Measurements from ENCODE around the gene TMEM167B. TPM values are rescaled to one million over a fixed set of nuclear protein-coding genes. Genes with fewer than 3 reads are reported as not detected.

The TMEM167B gene
- total RNA-seq, 1 donor from 2014 or later = 22.1 TPM

- Histone ChIP-seq H3K27me3 (peaks cover 92% of the 10 kb centered on the region), H3K9ac (no peak overlapping the region)
These were observed 22.2 kb downstream of the TMEM167B start for GRCh38 chr1:109112652-109113285.

GRCh38 chr1:109113590-109114341 lies 23.2 kb downstream of the TMEM167B start, which contains the start of gene ELAPOR1:
Gene ELAPOR1, plus strand, starts transcription at chr1:109114115. Its CDS starts 69 bp downstream, at chr1:109114184.
- Histone ChIP-seq H3K36me3 (no peaks in the 10 kb centered on the region), H3K79me2 (ENCODE audit: low read depth) (no peaks in the 10 kb centered on the region), H3K27ac (no peak within 1 kb of the TSS), H3F3A (ENCODE audit: low read depth) (peaks cover 28% of the 10 kb centered on the region), H3K4me3 (peak within 1 kb of the TSS; percentile 51), H3K27me3 (peaks cover 88% of the 10 kb centered on the region), H3K9ac (no peak within 1 kb of the TSS), H3K9me3 (ENCODE audit: low read depth) (no peaks in the 10 kb centered on the region), H4K20me1 (ENCODE audit: low read depth) (no peaks in the 10 kb centered on the region), H3K4me1 (peaks cover 4% of the 10 kb centered on the region), H2AFZ (replicated peaks) (peak within 1 kb of the TSS; percentile 97), H3K4me2 (peak within 1 kb of the TSS; percentile 96)
- Mint-ChIP-seq H3K4me1 (peaks cover 22% of the 10 kb centered on the region), H3K4me3 (peak within 1 kb of the TSS; percentile 83), H3K36me3 (no peaks in the 10 kb centered on the region), H3K27me3 (ENCODE audit: insufficient read depth, low read depth) (peaks cover 38% of the 10 kb centered on the region), H3K9me3 (no peaks in the 10 kb centered on the region), H3K27ac (no peak within 1 kb of the TSS)
- DNase-seq (ENCODE audit: low spot score) = peak; percentile 71
- TF ChIP-seq, protein P1, sequence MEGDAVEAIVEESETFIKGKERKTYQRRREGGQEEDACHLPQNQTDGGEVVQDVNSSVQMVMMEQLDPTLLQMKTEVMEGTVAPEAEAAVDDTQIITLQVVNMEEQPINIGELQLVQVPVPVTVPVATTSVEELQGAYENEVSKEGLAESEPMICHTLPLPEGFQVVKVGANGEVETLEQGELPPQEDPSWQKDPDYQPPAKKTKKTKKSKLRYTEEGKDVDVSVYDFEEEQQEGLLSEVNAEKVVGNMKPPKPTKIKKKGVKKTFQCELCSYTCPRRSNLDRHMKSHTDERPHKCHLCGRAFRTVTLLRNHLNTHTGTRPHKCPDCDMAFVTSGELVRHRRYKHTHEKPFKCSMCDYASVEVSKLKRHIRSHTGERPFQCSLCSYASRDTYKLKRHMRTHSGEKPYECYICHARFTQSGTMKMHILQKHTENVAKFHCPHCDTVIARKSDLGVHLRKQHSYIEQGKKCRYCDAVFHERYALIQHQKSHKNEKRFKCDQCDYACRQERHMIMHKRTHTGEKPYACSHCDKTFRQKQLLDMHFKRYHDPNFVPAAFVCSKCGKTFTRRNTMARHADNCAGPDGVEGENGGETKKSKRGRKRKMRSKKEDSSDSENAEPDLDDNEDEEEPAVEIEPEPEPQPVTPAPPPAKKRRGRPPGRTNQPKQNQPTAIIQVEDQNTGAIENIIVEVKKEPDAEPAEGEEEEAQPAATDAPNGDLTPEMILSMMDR (IDR thresholded peaks at IDR 0.05) = no peak
- TF ChIP-seq EZH2 (IDR thresholded peaks at IDR 0.05) (peak; percentile 73), EZH2phosphoT487 (IDR thresholded peaks at IDR 0.05) (peak; percentile 1)

More at GRCh38 chr1:109112652-109113285, 22.2 kb downstream of the TMEM167B start:
- Histone ChIP-seq H3K4me1 (peaks cover 4% of the 10 kb centered on the region), H3K9me3 (ENCODE audit: low read depth) (no peaks in the 10 kb centered on the region), H3F3A (ENCODE audit: low read depth) (peaks cover 28% of the 10 kb centered on the region), H3K79me2 (ENCODE audit: low read depth) (no peaks in the 10 kb centered on the region), H3K36me3 (no peaks in the 10 kb centered on the region), H3K27ac (no peak overlapping the region), H3K4me3 (peak overlapping the region; percentile 51), H4K20me1 (ENCODE audit: low read depth) (no peaks in the 10 kb centered on the region), H2AFZ (replicated peaks) (peak overlapping the region; percentile 83), H3K4me2 (peak overlapping the region; percentile 96)
- Mint-ChIP-seq H3K4me3 (peak overlapping the region; percentile 82), H3K27ac (peak overlapping the region; percentile 94), H3K36me3 (no peaks in the 10 kb centered on the region), H3K4me1 (peaks cover 22% of the 10 kb centered on the region), H3K27me3 (ENCODE audit: insufficient read depth, low read depth) (peaks cover 38% of the 10 kb centered on the region), H3K9me3 (no peaks in the 10 kb centered on the region)
- DNase-seq (ENCODE audit: low spot score) = peak; percentile 99
- TF ChIP-seq, protein P1 (IDR thresholded peaks at IDR 0.05) = peak; percentile 99
- peak; percentile 81 for TF ChIP-seq EZH2 (IDR thresholded peaks at IDR 0.05)
- peak; percentile 44 for TF ChIP-seq EZH2phosphoT487 (IDR thresholded peaks at IDR 0.05)

DNA sequence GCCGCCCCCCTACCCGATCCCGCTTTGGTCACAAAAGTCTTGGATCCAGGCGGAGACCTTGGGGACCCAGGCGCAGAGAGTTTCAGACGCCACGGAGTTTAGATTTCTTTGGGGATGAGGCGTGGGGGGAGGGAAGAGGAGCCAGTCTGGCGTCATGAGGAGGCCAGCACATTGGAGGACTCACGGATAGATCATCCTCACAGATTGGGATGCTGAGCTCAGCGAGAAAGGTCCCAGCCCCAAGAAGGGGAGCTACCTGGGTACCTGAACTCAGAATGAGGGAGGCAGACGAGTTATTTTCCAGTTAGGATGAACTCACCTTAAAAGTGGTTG lies 23.7 kb downstream of the TMEM167B start:
- TF ChIP-seq EZH2phosphoT487 (IDR thresholded peaks at IDR 0.05) (no peak), EZH2 (IDR thresholded peaks at IDR 0.05) (no peak)
- TF ChIP-seq, protein P1 (IDR thresholded peaks at IDR 0.05) = no peak
- Mint-ChIP-seq H3K4me3 (peak overlapping the region; percentile 83), H3K27ac (no peak overlapping the region), H3K36me3 (no peaks in the 10 kb centered on the region), H3K27me3 (ENCODE audit: insufficient read depth, low read depth) (peaks cover 38% of the 10 kb centered on the region), H3K4me1 (peaks cover 22% of the 10 kb centered on the region), H3K9me3 (no peaks in the 10 kb centered on the region)
- no peak overlapping the region for H3K27ac ChIP-seq
- H3K4me2 ChIP-seq = peak overlapping the region; percentile 96
- peaks cover 28% of the 10 kb centered on the region for H3F3A ChIP-seq (ENCODE audit: low read depth)
- H3K4me3 ChIP-seq = peak overlapping the region; percentile 51
- no peaks in the 10 kb centered on the region for H3K79me2 ChIP-seq (ENCODE audit: low read depth)
- peak; percentile 41 for DNase-seq (ENCODE audit: low spot score)
- H3K4me1 ChIP-seq = peaks cover 4% of the 10 kb centered on the region
- H3K36me3 ChIP-seq = no peaks in the 10 kb centered on the region
- H3K9me3 ChIP-seq (ENCODE audit: low read depth) = no peaks in the 10 kb centered on the region
- peaks cover 83% of the 10 kb centered on the region for H3K27me3 ChIP-seq
- H4K20me1 ChIP-seq (ENCODE audit: low read depth) = no peaks in the 10 kb centered on the region
- no peak overlapping the region for H3K9ac ChIP-seq
- peak overlapping the region; percentile 97 for H2AFZ ChIP-seq (replicated peaks)
